IPS-15b (cell line): ENCODE measurements around the gene RND3.

Source experiments
- H3K27me3 ChIP-seq: one replicate; pipeline ENCODE4 v1.6.1; 2013; ENCODE audit warnings: low read length; ENCODE audit not compliant: control insufficient read depth, insufficient read depth
- H3K36me3 ChIP-seq: one replicate; pipeline ENCODE4 v1.6.1; 2013; ENCODE audit warnings: low read length; ENCODE audit not compliant: control insufficient read depth, insufficient read depth
- H3K4me1 ChIP-seq: one replicate; pipeline ENCODE4 v1.6.1; 2013; ENCODE audit warnings: mild to moderate bottlenecking, low read length; ENCODE audit not compliant: control insufficient read depth, insufficient read depth
- H3K4me3 ChIP-seq: one replicate; pipeline ENCODE4 v1.5.1; 2013; ENCODE audit warnings: low read depth, low read length
- H3K9ac ChIP-seq: one replicate; pipeline ENCODE4 v1.6.1; 2013; ENCODE audit warnings: low read depth, mild to moderate bottlenecking, low read length
- H3K9me3 ChIP-seq: one replicate; pipeline ENCODE4 v1.6.1; 2013; ENCODE audit warnings: mild to moderate bottlenecking, low read length; ENCODE audit not compliant: control insufficient read depth, insufficient read depth

The RND3 gene

GRCh38 chr2:150459281-150459680 lies 28.2 kb downstream of the RND3 start:
- H3K4me3 ChIP-seq = no peak overlapping the region

GRCh38 chr2:150450765-150451164 lies 36.7 kb downstream of the RND3 start:
- Histone ChIP-seq H3K27me3 (no peaks in the 10 kb centered on the region), H3K36me3 (no peaks in the 10 kb centered on the region), H3K9ac (no peak overlapping the region), H3K4me1 (no peaks in the 10 kb centered on the region), H3K9me3 (no peaks in the 10 kb centered on the region), H3K4me3 (no peak overlapping the region)

More at GRCh38 chr2:150459281-150459680, 28.2 kb downstream of the RND3 start:
- no peaks in the 10 kb centered on the region for H3K9me3 ChIP-seq
- no peaks in the 10 kb centered on the region for H3K36me3 ChIP-seq
- no peaks in the 10 kb centered on the region for H3K4me1 ChIP-seq
- H3K27me3 ChIP-seq = no peaks in the 10 kb centered on the region
- H3K9ac ChIP-seq = no peak overlapping the region

- Histone ChIP-seq H3K9me3 (no peaks in the 10 kb centered on the region), H3K4me3 (no peak overlapping the region), H3K27me3 (no peaks in the 10 kb centered on the region), H3K36me3 (no peaks in the 10 kb centered on the region), H3K4me1 (no peaks in the 10 kb centered on the region), H3K9ac (no peak overlapping the region)
These were observed 37.6 kb downstream of the RND3 start for GRCh38 chr2:150449856-150450255.

- Histone ChIP-seq H3K4me1 (no peaks in the 10 kb centered on the region), H3K4me3 (no peak overlapping the region), H3K9ac (no peak overlapping the region), H3K27me3 (no peaks in the 10 kb centered on the region), H3K36me3 (no peaks in the 10 kb centered on the region), H3K9me3 (no peaks in the 10 kb centered on the region)
These were observed 42.1 kb downstream of the RND3 start for GRCh38 chr2:150445398-150445797.

- no peaks in the 10 kb centered on the region for H3K4me1 ChIP-seq
- H3K4me3 ChIP-seq = no peak overlapping the region
- H3K27me3 ChIP-seq = no peaks in the 10 kb centered on the region
- H3K9me3 ChIP-seq = no peaks in the 10 kb centered on the region
- H3K9ac ChIP-seq = no peak overlapping the region
- H3K36me3 ChIP-seq = no peaks in the 10 kb centered on the region
These were observed 45.0 kb downstream of the RND3 start for GRCh38 chr2:150442484-150442883.

GRCh38 chr2:150441784-150442183 lies 45.7 kb downstream of the RND3 start:
- Histone ChIP-seq H3K9me3 (no peaks in the 10 kb centered on the region), H3K4me1 (no peaks in the 10 kb centered on the region), H3K9ac (no peak overlapping the region), H3K27me3 (no peaks in the 10 kb centered on the region), H3K4me3 (no peak overlapping the region), H3K36me3 (no peaks in the 10 kb centered on the region)

- H3K4me1 ChIP-seq = no peaks in the 10 kb centered on the region
- no peaks in the 10 kb centered on the region for H3K9me3 ChIP-seq
- H3K27me3 ChIP-seq = no peaks in the 10 kb centered on the region
- no peaks in the 10 kb centered on the region for H3K36me3 ChIP-seq
- no peak overlapping the region for H3K4me3 ChIP-seq
- no peak overlapping the region for H3K9ac ChIP-seq
These were observed 46.2 kb downstream of the RND3 start for GRCh38 chr2:150441226-150441625.

GRCh38 chr2:150438654-150439053 lies 48.8 kb downstream of the RND3 start:
- no peak overlapping the region for H3K9ac ChIP-seq
- H3K9me3 ChIP-seq = peaks cover 4% of the 10 kb centered on the region
- no peaks in the 10 kb centered on the region for H3K4me1 ChIP-seq
- H3K4me3 ChIP-seq = no peak overlapping the region
- no peaks in the 10 kb centered on the region for H3K27me3 ChIP-seq
- no peaks in the 10 kb centered on the region for H3K36me3 ChIP-seq

GRCh38 chr2:150438041-150438440 lies 49.4 kb downstream of the RND3 start:
- H3K4me3 ChIP-seq = no peak overlapping the region
- H3K9ac ChIP-seq = no peak overlapping the region
- H3K9me3 ChIP-seq = peaks cover 4% of the 10 kb centered on the region
- H3K27me3 ChIP-seq = no peaks in the 10 kb centered on the region
- no peaks in the 10 kb centered on the region for H3K4me1 ChIP-seq
- no peaks in the 10 kb centered on the region for H3K36me3 ChIP-seq

GRCh38 chr2:150432312-150432625 lies 55.2 kb downstream of the RND3 start:
- Histone ChIP-seq H3K9me3 (peaks cover 4% of the 10 kb centered on the region), H3K9ac (no peak overlapping the region), H3K36me3 (no peaks in the 10 kb centered on the region)

GRCh38 chr2:150431561-150432311 lies 55.7 kb downstream of the RND3 start:
- Histone ChIP-seq H3K4me3 (no peak overlapping the region), H3K9ac (no peak overlapping the region), H3K4me1 (peaks cover 3% of the 10 kb centered on the region), H3K9me3 (peaks cover 4% of the 10 kb centered on the region), H3K36me3 (no peaks in the 10 kb centered on the region), H3K27me3 (no peaks in the 10 kb centered on the region)

More at GRCh38 chr2:150432312-150432625, 55.2 kb downstream of the RND3 start:
- Histone ChIP-seq H3K27me3 (no peaks in the 10 kb centered on the region), H3K4me3 (no peak overlapping the region), H3K4me1 (peaks cover 3% of the 10 kb centered on the region)

- no peaks in the 10 kb centered on the region for H3K36me3 ChIP-seq
- H3K9ac ChIP-seq = no peak overlapping the region
- no peak overlapping the region for H3K4me3 ChIP-seq
- H3K4me1 ChIP-seq = peaks cover 6% of the 10 kb centered on the region
- H3K27me3 ChIP-seq = no peaks in the 10 kb centered on the region
- H3K9me3 ChIP-seq = no peaks in the 10 kb centered on the region
These were observed 58.0 kb downstream of the RND3 start for GRCh38 chr2:150429384-150429961.
